Endothelial cell of umbilical vein (primary cell): Measurements from ENCODE around the gene CEMIP. TPM values are rescaled to one million over a fixed set of nuclear protein-coding genes. Genes with fewer than 3 reads are reported as not detected.

ENCODE experiments used
- BruUV-seq: library from RNA; stranded (reverse); fragments of 400-500 nt; replicated peaks from 2 replicates; lab custom pipeline; 2021; lab: Mats Ljungman, UMichigan
- CTCF ChIA-PET: fragments of 300-600, 350-600 bp; sonication (Branson Sonifier 250); formaldehyde crosslinking; loops from one replicate; lab custom pipeline; 2021; ENCODE audit warnings: antibody characterized with exemption, inconsistent platforms; lab: Charles Lee
- POLR2A ChIA-PET: fragments of 300-600, 350-600 bp; sonication (Branson Sonifier 250); formaldehyde crosslinking; loops from one replicate; lab custom pipeline; 2021; ENCODE audit warnings: antibody characterized with exemption, inconsistent platforms; lab: Charles Lee
- DNase-seq: peaks from one replicate; pipeline ENCODE4 v3.0.0-alpha.2; 2011; ENCODE audit warnings: low read depth, low spot score
- FAIRE-seq: peaks from 2 replicates; lab custom pipeline; 2011; peaks lifted over from hg19 to GRCh38; lab: Jason Lieb, UNC
- H2AFZ ChIP-seq: 2 replicates; pipeline ENCODE4 v1.6.0; 2012; ENCODE audit warnings: low read depth, low read length, control low read depth, inconsistent platforms
- H3K27ac ChIP-seq: 2 replicates; pipeline ENCODE4 v1.5.1; 2011; ENCODE audit warnings: low read depth, mild to moderate bottlenecking, control low read depth, low read length, moderate library complexity; ENCODE audit not compliant: insufficient read depth
- H3K27me3 ChIP-seq, 2 experiments: 2 replicates each; pipeline versions ENCODE4 v1.6.0 to v1.6.1; 2011; ENCODE audit warnings: low read length in 2 of 2, mixed read lengths in 1 of 2; ENCODE audit not compliant: control insufficient read depth in 2 of 2, insufficient read depth in 2 of 2
- H3K36me3 ChIP-seq, 2 experiments: 2 replicates in 1 of 2; 3 replicates in 1 of 2; pipeline ENCODE4 v1.5.1; 2011; ENCODE audit warnings: low read length in 2 of 2, mild to moderate bottlenecking in 1 of 2, moderate library complexity in 1 of 2; ENCODE audit not compliant: control insufficient read depth in 2 of 2, insufficient read depth in 2 of 2; ENCODE audit errors: extremely low read depth in 1 of 2
- H3K4me1 ChIP-seq: 3 replicates; pipeline ENCODE4 v1.5.1; 2011; ENCODE audit warnings: mild to moderate bottlenecking, low read length; ENCODE audit not compliant: control insufficient read depth, insufficient read depth; ENCODE audit errors: extremely low read depth
- H3K4me2 ChIP-seq: 2 replicates; pipeline ENCODE4 v1.6.1; 2011; ENCODE audit warnings: low read length, control low read depth, mixed read lengths; ENCODE audit not compliant: insufficient read depth
- H3K4me3 ChIP-seq, 3 experiments: fragments of 200-600 bp in 1 of 3; sonication (generic), shearing (Covaris generic) in 1 of 3; replicated peaks in 1 of 3; 2 replicates each; pipeline ENCODE4 v1.5.1; 2011 to 2016; ENCODE audit warnings: control low read depth in 3 of 3, low read length in 3 of 3, mild to moderate bottlenecking in 2 of 3, inconsistent platforms in 1 of 3, low read depth in 1 of 3, moderate library complexity in 1 of 3; ENCODE audit not compliant: insufficient read depth in 1 of 3
- H3K79me2 ChIP-seq: 2 replicates; pipeline ENCODE4 v1.6.0; 2012; ENCODE audit warnings: low read length, inconsistent platforms; ENCODE audit not compliant: control insufficient read depth, insufficient read depth
- H3K9ac ChIP-seq: replicated peaks from 2 replicates; pipeline ENCODE3; 2011; ENCODE audit warnings: low read length, control low read depth; ENCODE audit not compliant: insufficient read depth; ENCODE audit errors: extremely low read depth
- H3K9me1 ChIP-seq: replicated peaks from 3 replicates; pipeline ENCODE4 v1.6.0; 2011; ENCODE audit warnings: mild to moderate bottlenecking, low read length; ENCODE audit not compliant: control insufficient read depth, insufficient read depth; ENCODE audit errors: extremely low read depth
- H3K9me3 ChIP-seq: replicated peaks from 2 replicates; pipeline ENCODE4 v1.5.1; 2012; ENCODE audit warnings: low read length, inconsistent platforms; ENCODE audit not compliant: control insufficient read depth, insufficient read depth
- H4K20me1 ChIP-seq: replicated peaks from 2 replicates; pipeline ENCODE3; 2011; ENCODE audit warnings: mild to moderate bottlenecking, low read length; ENCODE audit not compliant: control insufficient read depth, insufficient read depth; ENCODE audit errors: extremely low read depth
- CTCF ChIP-seq, 2 donors: IDR thresholded peaks; 1 replicate in 1 of 2; 2 replicates in 1 of 2; pipeline ENCODE4 v1.5.1; 2011; ENCODE audit warnings: low read length in 2 of 2, mild to moderate bottlenecking in 2 of 2, moderate library complexity in 2 of 2, control low read depth in 1 of 2, inconsistent platforms in 1 of 2, low read depth in 1 of 2; ENCODE audit not compliant: insufficient read depth in 1 of 2; ENCODE audit errors: extremely low read depth in 1 of 2
- EZH2 ChIP-seq: IDR thresholded peaks from 2 replicates; pipeline ENCODE4 v1.6.1; 2012; ENCODE audit warnings: borderline replicate concordance, low read depth, mild to moderate bottlenecking, moderate library complexity, low read length, inconsistent platforms; ENCODE audit not compliant: severe bottlenecking
- FOS ChIP-seq: IDR thresholded peaks from 2 replicates; pipeline ENCODE4 v1.6.1; 2011; ENCODE audit warnings: mild to moderate bottlenecking, low read length, moderate library complexity, borderline replicate concordance; ENCODE audit not compliant: insufficient read depth
- GATA2 ChIP-seq: IDR thresholded peaks from 2 replicates; pipeline ENCODE4 v1.7.0; 2011; ENCODE audit warnings: low read depth, mild to moderate bottlenecking, moderate library complexity, mixed read lengths, low read length; ENCODE audit not compliant: insufficient read length, insufficient read depth
- JUN ChIP-seq: IDR thresholded peaks from 2 replicates; pipeline ENCODE4 v1.6.1; 2011; ENCODE audit warnings: borderline replicate concordance, low read depth; ENCODE audit not compliant: insufficient read length, insufficient read depth
- MAX ChIP-seq: IDR thresholded peaks from 2 replicates; pipeline ENCODE4 v1.6.1; 2011; ENCODE audit not compliant: insufficient read depth, insufficient read length
- MYC ChIP-seq: IDR thresholded peaks from one replicate; pipeline ENCODE4 v1.6.1; 2011; ENCODE audit warnings: mild to moderate bottlenecking, low read depth, low read length
- POLR2A ChIP-seq: IDR thresholded peaks from 2 replicates; pipeline ENCODE4 v1.6.1; 2012; ENCODE audit warnings: low read depth, mild to moderate bottlenecking, control low read depth, low read length
- POLR2AphosphoS5 ChIP-seq: IDR thresholded peaks from 2 replicates; pipeline ENCODE4 v1.6.1; 2012; ENCODE audit warnings: low read depth, mild to moderate bottlenecking, control low read depth, low read length, moderate library complexity; ENCODE audit not compliant: insufficient read depth
- dilution Hi-C: fragments of 300-500 bp; cut with MboI; formaldehyde crosslinking; loops from one replicate; pipeline ENCODE4 v1.15.0; 2019; ENCODE audit warnings: low sequenced_read_pairs; ENCODE audit not compliant: extremely low pct_ligation_motif_present
- intact Hi-C: fragments of 100-400 bp; cut with micrococcal nuclease; formaldehyde crosslinking; loops from one replicate; pipeline ENCODE4 v1.10.0; 2022
- polyA plus RNA-seq, 4 experiments: library from polyadenylated mRNA; depleted of rRNA in 3 of 4; stranded (reverse) in 3 of 4; unstranded in 1 of 4; fragments of >200 nt; gene quantifications; 2 replicates each; pipeline versions ENCODE4 v1.2.1 to v1.2.3, GENCODE V29; 2011 to 2012; ENCODE audit warnings: missing spikeins in 1 of 4
- total RNA-seq: library from RNA; stranded (reverse); gene quantifications from 2 replicates; pipeline ENCODE4 v1.2.3, GENCODE V29; 2021

CEMIP gene
- total and polyA plus RNA-seq, 2 donors (not counting 3 experiments of a cell fraction or from before 2014, with no cell fraction given) = 0.01 TPM; not detected in 1

GRCh38 chr15:80854104-80854503, 74.9 kb downstream of the CEMIP start:
- no peak for DNase-seq
- BruUV-seq = no TSS peak
- H3K4me3 ChIP-seq = no peak overlapping the region
- no peak overlapping the region for H3K4me2 ChIP-seq
- no peaks in the 10 kb centered on the region for H3K79me2 ChIP-seq
- H3K27me3 ChIP-seq = no peaks in the 10 kb centered on the region
- H3K9ac ChIP-seq = no peak overlapping the region
- H3K9me3 ChIP-seq = no peaks in the 10 kb centered on the region
- no peak for FAIRE-seq
- H3K36me3 ChIP-seq = no peaks in the 10 kb centered on the region
- H2AFZ ChIP-seq = no peak overlapping the region
- intact Hi-C loops = no loop called here
- H3K4me1 ChIP-seq = no peaks in the 10 kb centered on the region
- CTCF ChIA-PET = interaction anchor here (1.2 kb wide), 1 partner anchor 412 kb away, joined by 5 read pairs; no protein-coding TSS in a partner anchor
- dilution Hi-C loops = no loop called here
- H4K20me1 ChIP-seq = no peaks in the 10 kb centered on the region
- no peaks in the 10 kb centered on the region for H3K9me1 ChIP-seq
- H3K27ac ChIP-seq = no peak overlapping the region
- TF ChIP-seq GATA2 (no peak), MAX (no peak), POLR2AphosphoS5 (no peak), CTCF (IDR thresholded peaks at IDR 0.05; ENCODE audit: extremely low read depth in 1 of 2, insufficient read depth in 1 of 2, low read depth in 1 of 2, low read length in 2 of 2) (no peak), FOS (no peak), POLR2A (no peak), MYC (no peak), EZH2 (no peak), JUN (no peak)
- POLR2A ChIA-PET = no interaction called here
